Osteoblast (primary cell): ENCODE measurements around the gene RSPH4A. TPM values are rescaled to one million over a fixed set of nuclear protein-coding genes. Genes with fewer than 3 reads are reported as not detected.
"Not testable (repeated sequence)": the region's sequence is repeated elsewhere in the genome, so short reads cannot be mapped to it uniquely, and the experiment has no call there.

Experiments used
- DNase-seq: peaks from one replicate; pipeline ENCODE4 v3.0.0; 2011; ENCODE audit warnings: low spot score, mixed read lengths; ENCODE audit not compliant: insufficient read length; ENCODE audit errors: missing footprints
- H2AFZ ChIP-seq: 2 replicates; pipeline ENCODE4 v1.6.0; 2011; ENCODE audit warnings: mild to moderate bottlenecking, low read length
- H3K27ac ChIP-seq: 2 replicates; pipeline ENCODE4 v1.5.1; 2011; ENCODE audit warnings: mild to moderate bottlenecking, low read depth, low read length, moderate library complexity
- H3K27me3 ChIP-seq: 2 replicates; pipeline ENCODE4 v1.6.0; 2012; ENCODE audit warnings: mild to moderate bottlenecking, control low read depth, inconsistent platforms, low read length, moderate library complexity; ENCODE audit not compliant: insufficient read depth
- H3K36me3 ChIP-seq: 2 replicates; pipeline ENCODE4 v1.5.1; 2011; ENCODE audit warnings: mild to moderate bottlenecking, low read length, control low read depth, moderate library complexity; ENCODE audit not compliant: insufficient read depth
- H3K4me1 ChIP-seq: 2 replicates; pipeline ENCODE4 v1.5.1; 2011; ENCODE audit warnings: mild to moderate bottlenecking, low read length, control low read depth, moderate library complexity; ENCODE audit not compliant: insufficient read depth
- H3K4me2 ChIP-seq: 2 replicates; pipeline ENCODE4 v1.6.0; 2011; ENCODE audit warnings: mild to moderate bottlenecking, low read length; ENCODE audit not compliant: insufficient read depth
- H3K4me3 ChIP-seq: fragments of 200-600 bp; sonication (generic); 3 replicates; pipeline ENCODE4 v1.5.1; 2012; ENCODE audit warnings: mild to moderate bottlenecking, low read length, inconsistent platforms; ENCODE audit not compliant: insufficient read depth
- H3K79me2 ChIP-seq: 2 replicates; pipeline ENCODE4 v1.6.0; 2012; ENCODE audit warnings: mild to moderate bottlenecking, low read length, control low read depth, inconsistent platforms; ENCODE audit not compliant: insufficient read depth
- H3K9me3 ChIP-seq: 2 replicates; pipeline ENCODE4 v1.5.1; 2011; ENCODE audit warnings: low read depth, low read length, control low read depth
- H4K20me1 ChIP-seq: 2 replicates; pipeline ENCODE4 v1.6.0; 2012; ENCODE audit warnings: mild to moderate bottlenecking, low read length, control low read depth; ENCODE audit not compliant: insufficient read depth
- total RNA-seq: library from RNA; depleted of rRNA; stranded (reverse); fragments of >200 nt; gene quantifications from 2 replicates; pipeline ENCODE4 v1.2.3, GENCODE V29; 2012
- TF ChIP-seq, protein P1 (sequence below): IDR thresholded peaks from 2 replicates; pipeline ENCODE4 v1.5.1; 2011; ENCODE audit warnings: mild to moderate bottlenecking, low read depth, low read length, moderate library complexity; ENCODE audit errors: extremely low read depth

RSPH4A gene
- total RNA-seq, 1 donor, result 0.36 TPM

DNA sequence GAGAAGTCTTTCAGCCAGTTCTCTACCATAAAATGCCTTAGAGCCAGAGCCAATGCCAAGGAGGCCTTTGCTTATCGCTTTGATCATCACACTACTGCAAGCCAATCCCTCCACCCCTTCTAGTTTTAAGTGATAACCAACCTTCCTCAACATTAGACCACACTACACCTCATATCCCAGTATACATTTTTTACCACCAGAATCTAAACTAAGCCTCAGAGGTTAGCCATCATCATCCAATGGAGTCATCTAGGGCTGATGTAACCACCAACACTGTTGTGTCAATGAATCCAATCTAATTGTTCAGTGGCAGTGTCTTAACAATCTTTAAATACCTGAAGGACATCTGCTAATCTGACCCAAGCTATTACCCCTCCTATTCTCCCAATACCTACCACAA, 45.9 kb downstream of the RSPH4A start:
- H2AFZ ChIP-seq, result no peak overlapping the region
- no peaks in the 10 kb centered on the region for H3K27me3 ChIP-seq
- peaks cover 70% of the 10 kb centered on the region for H3K79me2 ChIP-seq
- no peaks in the 10 kb centered on the region for H3K4me1 ChIP-seq
- H3K27ac ChIP-seq, result no peak overlapping the region
- no peaks in the 10 kb centered on the region for H4K20me1 ChIP-seq
- no peaks in the 10 kb centered on the region for H3K9me3 ChIP-seq
- TF ChIP-seq, protein P1, sequence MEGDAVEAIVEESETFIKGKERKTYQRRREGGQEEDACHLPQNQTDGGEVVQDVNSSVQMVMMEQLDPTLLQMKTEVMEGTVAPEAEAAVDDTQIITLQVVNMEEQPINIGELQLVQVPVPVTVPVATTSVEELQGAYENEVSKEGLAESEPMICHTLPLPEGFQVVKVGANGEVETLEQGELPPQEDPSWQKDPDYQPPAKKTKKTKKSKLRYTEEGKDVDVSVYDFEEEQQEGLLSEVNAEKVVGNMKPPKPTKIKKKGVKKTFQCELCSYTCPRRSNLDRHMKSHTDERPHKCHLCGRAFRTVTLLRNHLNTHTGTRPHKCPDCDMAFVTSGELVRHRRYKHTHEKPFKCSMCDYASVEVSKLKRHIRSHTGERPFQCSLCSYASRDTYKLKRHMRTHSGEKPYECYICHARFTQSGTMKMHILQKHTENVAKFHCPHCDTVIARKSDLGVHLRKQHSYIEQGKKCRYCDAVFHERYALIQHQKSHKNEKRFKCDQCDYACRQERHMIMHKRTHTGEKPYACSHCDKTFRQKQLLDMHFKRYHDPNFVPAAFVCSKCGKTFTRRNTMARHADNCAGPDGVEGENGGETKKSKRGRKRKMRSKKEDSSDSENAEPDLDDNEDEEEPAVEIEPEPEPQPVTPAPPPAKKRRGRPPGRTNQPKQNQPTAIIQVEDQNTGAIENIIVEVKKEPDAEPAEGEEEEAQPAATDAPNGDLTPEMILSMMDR, result no peak
- no peaks in the 10 kb centered on the region for H3K36me3 ChIP-seq
- DNase-seq, result no peak
- no peak overlapping the region for H3K4me3 ChIP-seq
- H3K4me2 ChIP-seq, result no peak overlapping the region

GRCh38 chr6:116663308-116663707, 47.0 kb downstream of the RSPH4A start:
- H3K4me2 ChIP-seq, result no peak overlapping the region
- H3K27me3 ChIP-seq, result no peaks in the 10 kb centered on the region
- no peak overlapping the region for H3K4me3 ChIP-seq
- H3K79me2 ChIP-seq, result peaks cover 80% of the 10 kb centered on the region
- H4K20me1 ChIP-seq, result no peaks in the 10 kb centered on the region
- H3K9me3 ChIP-seq, result no peaks in the 10 kb centered on the region
- no peaks in the 10 kb centered on the region for H3K36me3 ChIP-seq
- no peak overlapping the region for H2AFZ ChIP-seq
- TF ChIP-seq, protein P1, result no peak
- DNase-seq, result no peak
- H3K4me1 ChIP-seq, result peaks cover 6% of the 10 kb centered on the region
- H3K27ac ChIP-seq, result no peak overlapping the region

- not testable (repeated sequence) for H3K4me1 ChIP-seq, H3K36me3 ChIP-seq, DNase-seq, H2AFZ ChIP-seq, H3K4me2 ChIP-seq, H4K20me1 ChIP-seq, H3K27ac ChIP-seq, H3K27me3 ChIP-seq, H3K4me3 ChIP-seq, H3K9me3 ChIP-seq
- H3K79me2 ChIP-seq, result peaks cover 84% of the 10 kb centered on the region
These were observed 47.9 kb downstream of the RSPH4A start for GRCh38 chr6:116664169-116664568.

- peaks cover 75% of the 10 kb centered on the region for H3K79me2 ChIP-seq
- H3K4me2 ChIP-seq, result peak overlapping the region; percentile 49
- H3K36me3 ChIP-seq, result no peaks in the 10 kb centered on the region
- TF ChIP-seq, protein P1, result no peak
- H2AFZ ChIP-seq, result no peak overlapping the region
- H4K20me1 ChIP-seq, result no peaks in the 10 kb centered on the region
- H3K27me3 ChIP-seq, result no peaks in the 10 kb centered on the region
- no peak overlapping the region for H3K27ac ChIP-seq
- no peak for DNase-seq
- no peaks in the 10 kb centered on the region for H3K9me3 ChIP-seq
- no peak overlapping the region for H3K4me3 ChIP-seq
- peaks cover 6% of the 10 kb centered on the region for H3K4me1 ChIP-seq
These were observed 49.2 kb downstream of the RSPH4A start for GRCh38 chr6:116665464-116665863.
